GM19324 (cell line): ENCODE results near the gene LY6G6C.

Experiments
- ATAC-seq: cut with Tn5 transposase; IDR thresholded peaks from one replicate; pipeline ENCODE4 v1.9.1; 2021; ENCODE audit warnings: mild to moderate bottlenecking, moderate library complexity; ENCODE audit not compliant: unreplicated experiment, low FRiP score

LY6G6C gene

GRCh38 chr6:31727717-31728671 lies 6.4 kb upstream of the LY6G6C start:
- ATAC-seq: no peak

GRCh38 chr6:31727034-31727716 lies 5.6 kb upstream of the LY6G6C start:
- peak; percentile 48 for ATAC-seq

GRCh38 chr6:31725502-31726350 lies 4.2 kb upstream of the LY6G6C start:
- ATAC-seq: no peak

- ATAC-seq: no peak
Measured at GRCh38 chr6:31723980-31724691, 2.6 kb upstream of the LY6G6C start.

GRCh38 chr6:31723245-31723979 lies 1.9 kb upstream of the LY6G6C start, which contains the start of gene MPIG6B:
Gene MPIG6B (plus strand): TSS chr6:31723373. CDS start chr6:31723384, 11 bp downstream.
- no peak for ATAC-seq

- ATAC-seq: no peak
Measured at GRCh38 chr6:31722173-31722572, 627 bp upstream of the LY6G6C start.

GRCh38 chr6:31720196-31720770 lies 1.3 kb downstream of the LY6G6C start:
- no peak for ATAC-seq

- ATAC-seq: no peak
Measured at GRCh38 chr6:31719001-31719400, 2.5 kb downstream of the LY6G6C start.

GRCh38 chr6:31718265-31718664 lies 3.3 kb downstream of the LY6G6C start:
- ATAC-seq: no peak

- no peak for ATAC-seq
Measured at GRCh38 chr6:31717499-31718222, 3.9 kb downstream of the LY6G6C start.

GRCh38 chr6:31715022-31715958 lies 6.3 kb downstream of the LY6G6C start, which contains the start of gene LY6G6D:
Gene LY6G6D (plus strand): TSS chr6:31715348. CDS start chr6:31715356, 8 bp downstream.
- no peak for ATAC-seq

GRCh38 chr6:31713991-31714684 lies 7.4 kb downstream of the LY6G6C start:
- no peak for ATAC-seq

- no peak for ATAC-seq
Measured at GRCh38 chr6:31713465-31713864, 8.1 kb downstream of the LY6G6C start.

GRCh38 chr6:31712296-31712695 lies 9.2 kb downstream of the LY6G6C start:
- no peak for ATAC-seq

- no peak for ATAC-seq
Measured at GRCh38 chr6:31711233-31711632, 10.3 kb downstream of the LY6G6C start.

- ATAC-seq: no peak
Measured at GRCh38 chr6:31710523-31711219, 10.9 kb downstream of the LY6G6C start.
